Psoas muscle (tissue), 7 donors: ENCODE results near the gene LOC101059915.
A peak's percentile ranks its signal among the peaks of the same experiment; 100 is the strongest.

Experiments
- ATAC-seq, 4 donors: fragments of 200-7000 bp; cut with Tn5 transposase; one replicate each; pipeline ENCODE4 v1.9.1; 2020; ENCODE audit warnings: moderate library complexity in 3 of 4, mild to moderate bottlenecking in 2 of 4
- DNase-seq, 2 donors: peaks; one replicate each; pipeline ENCODE4 v3.0.0-alpha.2; 2020
- H3K27ac ChIP-seq: fragments of 200-600 bp; one replicate; pipeline ENCODE4 v1.8.0; 2022
- H3K27me3 ChIP-seq, 3 donors: fragments of 200-600 bp in 1 of 3; one replicate each; pipeline versions ENCODE4 v1.6.1 to v1.8.0; 2013 to 2022; ENCODE audit warnings: low read length in 2 of 3, mild to moderate bottlenecking in 2 of 3, moderate library complexity in 1 of 3; ENCODE audit not compliant: insufficient read depth in 3 of 3
- H3K36me3 ChIP-seq, 2 donors: fragments of 200-600 bp in 1 of 2; one replicate each; pipeline versions ENCODE4 v1.6.1 to v1.8.0; 2013 to 2022; ENCODE audit warnings: low read depth in 1 of 2, mild to moderate bottlenecking in 1 of 2, moderate library complexity in 1 of 2; ENCODE audit not compliant: insufficient read depth in 1 of 2
- H3K4me1 ChIP-seq: fragments of 200-600 bp; one replicate; pipeline ENCODE4 v1.8.0; 2022
- H3K4me3 ChIP-seq: fragments of 200-600 bp; one replicate; pipeline ENCODE4 v1.8.0; 2022; ENCODE audit warnings: mild to moderate bottlenecking
- H3K9me3 ChIP-seq: fragments of 200-600 bp; one replicate; pipeline ENCODE4 v1.8.0; 2022
- WGBS, 3 donors: extraction: QIAGEN DNeasy Blood & Tissue Kit; methylation state at CpG; one replicate each; pipeline versions ENCODE4 v1.1.6 to v1.1.7; 2013; 5-methylcytosine and 5-hydroxymethylcytosine counted together
- intact Hi-C, 2 donors: fragments of 100-400 bp; cut with DNase I; formaldehyde crosslinking; loops; one replicate each; pipeline versions ENCODE4 v1.11.0 to v1.14.2; 2022
- TF ChIP-seq, protein P1 (sequence below): fragments of 200-600 bp; IDR thresholded peaks from one replicate; pipeline ENCODE4 v1.8.0; 2022; ENCODE audit warnings: antibody characterized with exemption
- donor health status: healthy with polysubstance abuse.
- donor health status: DM: no; HTN: no; CAD: no; lungs with moderate emphysema.
- donor health status: Bipolar disorder and iron deficiency.
- donor health status: healthy.
- donor health status: DM: yes; HTN: yes; CAD: no.
- donor health status: DM: no; HTN: no; CAD: no.
- donor health status: DM: yes; HTN: yes; CAD: no.

Gene LOC101059915

DNA sequence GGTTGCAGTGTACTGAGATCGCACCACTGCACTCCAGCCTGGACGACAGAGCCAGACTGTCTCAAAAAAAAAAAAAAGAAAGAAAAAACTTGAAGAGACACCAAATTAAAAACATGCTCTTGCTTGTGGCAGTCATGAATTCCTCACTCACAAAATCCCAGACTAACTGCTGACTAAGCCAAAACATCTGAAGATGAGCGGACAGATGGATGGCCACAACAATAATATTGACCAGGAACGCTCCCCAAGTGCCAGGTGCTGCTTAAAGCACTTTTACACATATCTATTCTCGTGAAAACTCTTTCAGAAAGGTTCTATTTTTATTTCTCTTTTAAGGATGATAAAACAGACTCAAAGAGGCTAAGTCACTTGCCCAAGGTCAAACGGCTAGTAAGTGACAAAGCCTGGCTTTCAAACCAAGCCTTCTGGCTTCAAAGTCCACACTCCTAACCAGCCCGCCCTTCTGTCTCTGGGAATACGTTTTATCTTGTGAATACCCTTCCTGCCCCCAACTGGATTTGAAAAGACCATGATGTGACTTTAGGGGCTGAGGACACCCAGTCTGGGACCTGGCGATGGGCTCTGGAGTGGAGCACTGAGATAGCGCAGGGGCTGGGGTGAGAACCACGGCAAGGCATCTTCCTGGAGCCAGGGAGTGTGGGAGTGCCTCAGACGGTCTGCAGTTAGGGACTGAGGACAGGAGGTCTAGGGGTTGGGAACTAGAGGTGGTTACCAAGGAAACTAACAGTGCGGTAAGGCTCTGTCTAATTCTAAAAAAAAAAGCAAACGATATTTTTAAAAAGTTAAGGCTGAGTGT is 39.5 kb upstream of the LOC101059915 start:
- DNase-seq = no peak
- 74 to 88% (median 83%) methylated on average over 14 of the region's 14 CpGs for WGBS, 3 donors
- H3K27ac ChIP-seq = no peak overlapping the region

GRCh38 chrX:71629467-71629866 is 37.9 kb upstream of the LOC101059915 start:
- H3K4me3 ChIP-seq = no peak overlapping the region
- no peaks in the 10 kb centered on the region for H3K27me3 ChIP-seq
- H3K27ac ChIP-seq = no peak overlapping the region
- no peak for ATAC-seq
- H3K9me3 ChIP-seq = no peaks in the 10 kb centered on the region
- DNase-seq = no peak
- intact Hi-C loops = no loop called here
- H3K4me1 ChIP-seq = peaks cover 4% of the 10 kb centered on the region
- TF ChIP-seq, protein P1, sequence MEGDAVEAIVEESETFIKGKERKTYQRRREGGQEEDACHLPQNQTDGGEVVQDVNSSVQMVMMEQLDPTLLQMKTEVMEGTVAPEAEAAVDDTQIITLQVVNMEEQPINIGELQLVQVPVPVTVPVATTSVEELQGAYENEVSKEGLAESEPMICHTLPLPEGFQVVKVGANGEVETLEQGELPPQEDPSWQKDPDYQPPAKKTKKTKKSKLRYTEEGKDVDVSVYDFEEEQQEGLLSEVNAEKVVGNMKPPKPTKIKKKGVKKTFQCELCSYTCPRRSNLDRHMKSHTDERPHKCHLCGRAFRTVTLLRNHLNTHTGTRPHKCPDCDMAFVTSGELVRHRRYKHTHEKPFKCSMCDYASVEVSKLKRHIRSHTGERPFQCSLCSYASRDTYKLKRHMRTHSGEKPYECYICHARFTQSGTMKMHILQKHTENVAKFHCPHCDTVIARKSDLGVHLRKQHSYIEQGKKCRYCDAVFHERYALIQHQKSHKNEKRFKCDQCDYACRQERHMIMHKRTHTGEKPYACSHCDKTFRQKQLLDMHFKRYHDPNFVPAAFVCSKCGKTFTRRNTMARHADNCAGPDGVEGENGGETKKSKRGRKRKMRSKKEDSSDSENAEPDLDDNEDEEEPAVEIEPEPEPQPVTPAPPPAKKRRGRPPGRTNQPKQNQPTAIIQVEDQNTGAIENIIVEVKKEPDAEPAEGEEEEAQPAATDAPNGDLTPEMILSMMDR = no peak
- no peaks in the 10 kb centered on the region for H3K36me3 ChIP-seq
- WGBS, 3 donors = 62 to 91% (median 72%) methylated on average over 2 of the region's 2 CpGs

More for the DNA sequence above, 39.5 kb upstream of the LOC101059915 start:
- Histone ChIP-seq H3K4me3 (no peak overlapping the region), H3K36me3 (no peaks in the 10 kb centered on the region), H3K4me1 (peaks cover 8% of the 10 kb centered on the region), H3K9me3 (no peaks in the 10 kb centered on the region), H3K27me3 (no peaks in the 10 kb centered on the region)
- ATAC-seq = no peak
- TF ChIP-seq, protein P1 = no peak
- intact Hi-C loops = no loop called here

- intact Hi-C loops = no loop called here
- Histone ChIP-seq H3K4me3 (no peak overlapping the region), H3K36me3 (no peaks in the 10 kb centered on the region), H3K27me3 (no peaks in the 10 kb centered on the region), H3K27ac (peak overlapping the region; percentile 65), H3K4me1 (peaks cover 9% of the 10 kb centered on the region), H3K9me3 (no peaks in the 10 kb centered on the region)
- ATAC-seq (no peak), DNase-seq (no peak)
- 63 to 85% (median 63%) methylated on average over 10 of the region's 10 CpGs for WGBS, 3 donors
- TF ChIP-seq, protein P1 = no peak
Measured at GRCh38 chrX:71632923-71633657, 34.3 kb upstream of the LOC101059915 start.

DNA sequence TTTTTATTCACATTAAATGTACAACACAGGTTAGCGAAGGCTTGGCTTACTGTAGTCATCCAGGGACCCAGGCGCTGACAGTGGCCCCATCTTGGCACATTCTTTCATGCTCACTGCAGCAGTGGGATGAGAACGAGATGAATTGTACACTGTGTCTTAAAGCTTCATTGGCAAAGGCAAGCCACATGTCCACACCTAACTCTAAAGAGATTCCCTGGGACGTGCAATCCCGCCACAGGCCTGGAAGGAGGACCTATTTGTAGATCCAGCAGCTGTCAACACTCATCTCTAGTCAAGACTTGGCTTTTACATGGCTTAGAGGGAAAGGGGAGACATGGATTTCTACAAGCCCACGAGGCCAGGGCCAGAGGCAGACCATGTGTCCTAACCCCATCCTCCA is 33.0 kb upstream of the LOC101059915 start:
- H3K36me3 ChIP-seq = no peaks in the 10 kb centered on the region
- ATAC-seq (peak; percentile 81 to 91 (median 86)), DNase-seq (peak; percentile 45 to 68)
- no peak overlapping the region for H3K4me3 ChIP-seq
- H3K27ac ChIP-seq = peak overlapping the region; percentile 65
- no peaks in the 10 kb centered on the region for H3K27me3 ChIP-seq
- WGBS, 3 donors = 20 to 38% (median 33%) methylated on average over 6 of the region's 6 CpGs
- TF ChIP-seq, protein P1 = no peak
- no peaks in the 10 kb centered on the region for H3K9me3 ChIP-seq
- peaks cover 9% of the 10 kb centered on the region for H3K4me1 ChIP-seq
- intact Hi-C loops = no loop called here
